Stomach (tissue), 9 donors: ENCODE results near the gene IL17RC. TPM values are rescaled to one million over a fixed set of nuclear protein-coding genes. Genes with fewer than 3 reads are reported as not detected.

Source experiments
- DNase-seq, 2 donors: peaks; one replicate each; pipeline versions ENCODE4 v3.0.0 to v3.0.0-alpha.2; 2013 to 2019
- H3K27ac ChIP-seq, 5 donors: fragments of 200-600 bp in 4 of 5; sonication (generic) in 4 of 5; one replicate each; pipeline ENCODE4 v1.5.1; 2013 to 2019; ENCODE audit warnings: mild to moderate bottlenecking in 1 of 5, moderate library complexity in 1 of 5
- H3K27me3 ChIP-seq, 3 donors: fragments of 200-600 bp; sonication (generic); one replicate each; pipeline ENCODE4 v1.5.1; 2017 to 2019; ENCODE audit warnings: mixed run types in 1 of 3
- H3K36me3 ChIP-seq, 4 donors: fragments of 200-600 bp; sonication (generic); 1 replicate in 3 of 4; 2 replicates in 1 of 4; pipeline ENCODE4 v1.5.1; 2016 to 2019
- H3K4me1 ChIP-seq, 4 donors: fragments of 200-600 bp; sonication (generic); one replicate each; pipeline ENCODE4 v1.5.1; 2016 to 2019
- H3K4me3 ChIP-seq, 4 donors: fragments of 200-600 bp; sonication (generic) in 3 of 4; one replicate each; pipeline ENCODE4 v1.5.1; 2016 to 2019; ENCODE audit warnings: mild to moderate bottlenecking in 1 of 4
- H3K9me3 ChIP-seq, 4 donors: fragments of 200-600 bp; sonication (generic); one replicate each; pipeline ENCODE4 v1.5.1; 2016 to 2019
- CTCF ChIP-seq, 7 experiments: fragments of 450-650 bp in 4 of 7; fragments of 200-600 bp in 3 of 7; sonication (generic) in 3 of 7; IDR thresholded peaks; one replicate each; pipeline ENCODE4 v1.5.1; 2016 to 2019; ENCODE audit warnings: antibody characterized with exemption in 7 of 7, control low read depth in 2 of 7, mild to moderate bottlenecking in 1 of 7
- EP300 ChIP-seq: sonication (generic); formaldehyde crosslinking; IDR thresholded peaks from one replicate; pipeline ENCODE4 v1.6.1; 2017; ENCODE audit warnings: antibody characterized with exemption
- POLR2A ChIP-seq, 4 donors: fragments of 450-650 bp; IDR thresholded peaks; one replicate each; pipeline ENCODE4 v1.6.1; 2016; ENCODE audit warnings: antibody characterized with exemption in 4 of 4, control low read depth in 2 of 4, mild to moderate bottlenecking in 1 of 4, moderate library complexity in 1 of 4
- POLR2AphosphoS5 ChIP-seq, 3 donors: sonication (generic); formaldehyde crosslinking; IDR thresholded peaks; one replicate each; pipeline ENCODE4 v1.6.1; 2016; ENCODE audit warnings: antibody characterized with exemption in 3 of 3
- WGBS, 5 donors: extraction: QIAGEN DNeasy Blood & Tissue Kit in 3 of 5; methylation state at CpG; one replicate each; pipeline versions ENCODE4 v1.1.5 to v1.1.7; 2013 to 2018; 5-methylcytosine and 5-hydroxymethylcytosine counted together
- intact Hi-C: fragments of 100-400 bp; cut with DNase I; formaldehyde crosslinking; loops from one replicate; pipeline ENCODE4 v1.15.1; 2023; ENCODE audit warnings: low total_unique reads
- polyA plus RNA-seq, 3 donors: library from polyadenylated mRNA; stranded (reverse); fragments of 200-250 nt; gene quantifications; one replicate each; pipeline ENCODE4 v1.2.3, GENCODE V29; 2013
- total RNA-seq, 5 donors: library from RNA; depleted of rRNA; stranded (reverse); fragments of >200 nt; gene quantifications; one replicate each; pipeline versions ENCODE4 v1.1.0 to v1.2.3, GENCODE V29; 2014 to 2016
- donor health status: healthy with polysubstance abuse.
- donor health status: Bipolar disorder and iron deficiency.
- donor health status: healthy.

IL17RC gene
- total and polyA plus RNA-seq, 8 donors, result 20.1 to 284 (median 33.1) TPM

DNA sequence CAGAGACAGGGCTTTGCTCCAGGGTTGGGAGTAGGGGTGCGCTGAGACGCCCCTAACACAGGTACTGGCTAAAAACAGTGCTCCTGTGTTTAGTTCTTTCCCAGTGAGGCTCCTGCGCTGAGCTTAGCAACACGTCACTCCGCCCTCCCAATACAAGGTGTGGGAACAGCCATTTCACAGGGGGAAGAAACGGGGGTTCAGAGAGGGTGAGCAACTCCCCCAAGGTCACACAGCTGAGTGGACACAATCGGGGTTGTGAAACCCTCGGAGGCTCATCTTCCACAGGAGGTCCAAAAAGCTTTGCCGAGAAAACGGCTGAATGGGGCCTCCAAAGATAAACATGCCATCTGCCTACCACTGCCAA, 34.7 kb downstream of the IL17RC start:
- peaks cover 0 to 8% (median 2%) of the 10 kb centered on the region in 4 donors for H3K36me3 ChIP-seq
- intact Hi-C loops, result no loop called here
- H3K4me1 ChIP-seq, result peaks cover 14 to 52% (median 39%) of the 10 kb centered on the region in 4 donors
- no peaks in the 10 kb centered on the region for H3K9me3 ChIP-seq
- H3K4me3 ChIP-seq, result peak overlapping the region; percentile 54 to 65 (median 57)
- no peak overlapping the region for H3K27ac ChIP-seq
- H3K27me3 ChIP-seq, result no peaks in the 10 kb centered on the region
- no peak for DNase-seq
- WGBS, 5 donors, result 27 to 35% (median 30%) methylated on average over 10 of the region's 10 CpGs
- no peak for TF ChIP-seq POLR2A (IDR thresholded peaks at IDR 0.05)
- TF ChIP-seq CTCF (IDR thresholded peaks at IDR 0.05), result no peak
- TF ChIP-seq POLR2AphosphoS5 (IDR thresholded peaks at IDR 0.05), result no peak
- TF ChIP-seq EP300, result no peak

DNA sequence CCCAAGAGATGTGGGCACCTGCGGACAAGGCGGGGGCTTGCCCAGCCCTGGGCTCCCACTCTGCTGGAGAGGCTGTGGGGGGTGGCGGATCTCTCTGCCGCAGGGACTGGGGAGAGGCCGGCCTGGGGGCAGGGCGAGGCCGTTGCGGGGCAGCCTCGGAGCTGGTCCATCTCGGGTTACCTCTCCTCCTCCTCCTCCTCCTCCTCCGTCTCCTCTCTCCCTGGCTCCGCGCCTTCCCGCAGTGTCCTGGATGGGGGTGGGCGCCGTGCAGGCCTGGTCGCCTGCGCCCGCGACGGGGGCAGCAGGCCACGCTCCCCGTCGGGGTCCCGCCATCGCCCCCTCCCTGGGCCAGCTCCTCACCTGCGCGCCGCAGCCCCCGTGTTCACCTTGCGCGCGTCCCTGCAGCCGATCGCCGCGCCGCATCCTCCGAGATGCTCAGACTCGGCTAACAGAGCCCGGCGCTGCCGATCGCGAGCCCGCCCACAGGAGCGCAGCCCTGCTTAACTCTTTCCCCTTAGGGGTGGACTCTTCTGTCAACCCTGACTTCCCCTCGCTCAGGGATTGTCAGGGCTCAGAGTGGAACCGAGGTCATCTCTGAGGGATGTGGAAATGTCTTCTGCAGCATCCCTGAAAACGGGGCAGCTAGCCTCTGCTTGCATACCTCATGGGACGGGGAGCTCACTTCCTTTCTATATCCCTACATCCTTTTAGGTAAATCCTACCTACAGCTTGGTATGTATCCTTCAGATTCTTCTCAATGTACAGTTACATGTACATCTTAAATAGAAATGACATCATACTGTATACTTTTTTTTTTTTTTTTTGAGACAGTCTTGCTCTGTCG, 35.3 kb downstream of the IL17RC start, which contains the start of gene PRRT3:
Gene PRRT3, minus strand, starts transcription at position 447 of the 844 bp plus-strand sequence. CDS start 2,293 bp downstream, outside the sequence.
- Histone ChIP-seq H3K4me1 (peaks cover 14 to 46% (median 34%) of the 10 kb centered on the region in 4 donors), H3K36me3 (peaks cover 0 to 8% (median 2%) of the 10 kb centered on the region in 4 donors), H3K27me3 (no peaks in the 10 kb centered on the region), H3K27ac (no peak within 1 kb of the TSS), H3K9me3 (no peaks in the 10 kb centered on the region), H3K4me3 (peak within 1 kb of the TSS; percentile 54 to 65 (median 57))
- 3 to 6% (median 3%) methylated on average over 34 to 50 of the region's 52 CpGs for WGBS, 5 donors
- peak; percentile 45 to 81 for DNase-seq
- intact Hi-C loops, result no loop called here
- TF ChIP-seq POLR2AphosphoS5 (IDR thresholded peaks at IDR 0.05) (no peak), EP300 (no peak), POLR2A (IDR thresholded peaks at IDR 0.05) (no peak), CTCF (IDR thresholded peaks at IDR 0.05) (no peak)

DNA sequence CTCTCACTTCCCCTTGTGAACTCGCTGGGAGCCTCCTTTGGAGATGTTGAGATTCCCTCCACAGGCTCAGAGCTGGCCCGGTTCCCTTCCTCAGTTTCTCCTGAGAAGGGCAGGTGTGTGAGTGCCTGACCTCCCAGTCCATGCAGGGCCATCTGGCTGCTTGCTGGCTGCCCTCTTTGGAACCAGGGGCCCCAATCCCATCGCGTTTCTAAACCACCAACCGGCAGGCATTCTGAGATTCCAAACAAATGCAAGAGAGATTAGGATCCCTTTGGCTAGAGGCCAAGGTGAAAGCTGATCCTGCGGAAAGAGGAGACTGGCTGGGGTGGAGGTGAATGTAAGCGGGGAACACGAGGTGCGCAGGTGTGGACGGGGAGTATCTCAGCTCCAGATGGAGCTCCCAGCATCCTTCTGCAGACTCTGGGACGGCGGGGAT, 38.2 kb downstream of the IL17RC start:
- intact Hi-C loops, result no loop called here
- no peak for TF ChIP-seq POLR2A (IDR thresholded peaks at IDR 0.05)
- TF ChIP-seq POLR2AphosphoS5 (IDR thresholded peaks at IDR 0.05), result no peak
- TF ChIP-seq EP300, result no peak
- TF ChIP-seq CTCF (IDR thresholded peaks at IDR 0.05), result no peak
- no peaks in the 10 kb centered on the region for H3K27me3 ChIP-seq
- H3K36me3 ChIP-seq, result peaks cover 0 to 21% (median 0%) of the 10 kb centered on the region in 4 donors
- H3K27ac ChIP-seq, result no peak overlapping the region
- no peak overlapping the region for H3K4me3 ChIP-seq
- H3K4me1 ChIP-seq, result peaks cover 6 to 34% (median 21%) of the 10 kb centered on the region in 4 donors
- 22 to 40% (median 27%) methylated on average over 12 of the region's 12 CpGs for WGBS, 5 donors
- DNase-seq, result peak; percentile 45 to 77
- no peaks in the 10 kb centered on the region for H3K9me3 ChIP-seq

DNA sequence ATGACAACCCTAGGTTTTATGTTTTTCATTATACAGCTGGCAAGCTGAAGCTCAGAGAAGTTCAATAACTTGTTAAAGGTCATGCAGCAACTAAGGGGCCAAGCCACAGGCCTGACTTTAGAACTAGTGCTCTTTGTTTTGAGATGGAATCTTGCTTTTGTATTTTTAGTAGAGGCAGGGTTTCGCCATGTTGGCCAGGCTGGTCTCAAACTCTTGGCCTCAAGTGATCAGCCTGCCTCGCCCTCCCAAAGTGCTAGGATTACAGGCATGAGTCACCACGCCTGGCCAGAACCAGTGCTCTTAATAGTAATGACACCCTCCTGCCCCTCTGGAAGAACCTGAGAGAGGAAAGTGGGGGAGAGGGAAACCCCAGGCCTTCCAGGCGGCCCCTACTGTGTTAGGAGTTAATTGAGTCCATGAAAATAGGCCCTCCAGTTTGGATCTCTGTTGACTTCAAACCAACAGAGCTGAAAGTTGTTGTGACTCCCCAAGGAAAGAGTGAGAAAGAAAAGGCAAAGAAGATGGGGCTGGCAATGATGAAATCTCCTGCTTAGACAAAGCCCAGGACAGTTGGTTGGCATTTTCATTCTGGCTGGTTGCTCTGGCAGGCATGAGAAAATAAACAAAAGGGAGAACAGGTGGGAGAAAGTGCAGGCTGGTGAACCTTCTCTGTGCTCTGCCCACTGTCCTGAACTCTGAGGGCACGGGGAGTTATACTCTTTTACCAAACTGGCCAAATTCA, 38.9 kb downstream of the IL17RC start:
- H3K36me3 ChIP-seq, result peaks cover 0 to 28% (median 4%) of the 10 kb centered on the region in 4 donors
- H3K9me3 ChIP-seq, result no peaks in the 10 kb centered on the region
- 73 to 88% (median 83%) methylated on average over 5 of the region's 5 CpGs for WGBS, 5 donors
- TF ChIP-seq POLR2A (IDR thresholded peaks at IDR 0.05) (no peak), CTCF (IDR thresholded peaks at IDR 0.05) (no peak), EP300 (no peak), POLR2AphosphoS5 (IDR thresholded peaks at IDR 0.05) (no peak)
- intact Hi-C loops, result no loop called here
- H3K4me3 ChIP-seq, result no peak overlapping the region
- H3K27ac ChIP-seq, result peak overlapping the region in 2 of 5 donors; percentile 4 to 43
- DNase-seq, result no peak
- peaks cover 6 to 34% (median 21%) of the 10 kb centered on the region in 4 donors for H3K4me1 ChIP-seq
- no peaks in the 10 kb centered on the region for H3K27me3 ChIP-seq
